ENCODE data around the gene YPEL1. TPM values are rescaled to one million over a fixed set of nuclear protein-coding genes. Genes with fewer than 3 reads are reported as not detected.

The YPEL1 gene
- total and polyA plus RNA-seq, 12 donors = 0.84 to 19.4 (median 3.0) TPM

DNA sequence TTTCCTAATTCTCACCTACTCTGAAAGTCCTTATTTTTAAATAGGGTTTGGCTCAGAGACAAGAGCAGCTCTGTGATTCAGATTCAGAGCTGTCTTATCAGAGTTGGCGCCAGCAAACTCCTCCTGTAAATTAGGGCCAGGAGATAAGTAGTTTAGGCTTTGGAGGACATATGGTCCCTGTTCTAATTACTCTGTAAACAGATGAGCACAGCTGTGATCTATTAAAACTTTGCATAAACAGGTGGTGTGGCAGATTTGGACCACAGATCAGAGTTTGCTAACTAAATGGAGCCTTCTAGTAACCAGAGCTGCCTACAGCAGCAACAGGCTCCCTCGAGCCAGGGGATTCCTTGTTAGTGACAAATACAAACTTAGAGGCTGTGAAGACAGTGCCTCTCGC lies 27.9 kb downstream of the YPEL1 start:
- no peak overlapping the region for H3K4me3 ChIP-seq
- DNase-seq = no peak
- H3K36me3 ChIP-seq (replicated peaks in 1 of 2) = no peaks in the 10 kb centered on the region
- H3K27me3 ChIP-seq = no peaks in the 10 kb centered on the region
- intact Hi-C loops (cut with DNase I) = no loop called here
- TF ChIP-seq POLR2A (IDR thresholded peaks at IDR 0.05) = no peak
- TF ChIP-seq, protein P1, sequence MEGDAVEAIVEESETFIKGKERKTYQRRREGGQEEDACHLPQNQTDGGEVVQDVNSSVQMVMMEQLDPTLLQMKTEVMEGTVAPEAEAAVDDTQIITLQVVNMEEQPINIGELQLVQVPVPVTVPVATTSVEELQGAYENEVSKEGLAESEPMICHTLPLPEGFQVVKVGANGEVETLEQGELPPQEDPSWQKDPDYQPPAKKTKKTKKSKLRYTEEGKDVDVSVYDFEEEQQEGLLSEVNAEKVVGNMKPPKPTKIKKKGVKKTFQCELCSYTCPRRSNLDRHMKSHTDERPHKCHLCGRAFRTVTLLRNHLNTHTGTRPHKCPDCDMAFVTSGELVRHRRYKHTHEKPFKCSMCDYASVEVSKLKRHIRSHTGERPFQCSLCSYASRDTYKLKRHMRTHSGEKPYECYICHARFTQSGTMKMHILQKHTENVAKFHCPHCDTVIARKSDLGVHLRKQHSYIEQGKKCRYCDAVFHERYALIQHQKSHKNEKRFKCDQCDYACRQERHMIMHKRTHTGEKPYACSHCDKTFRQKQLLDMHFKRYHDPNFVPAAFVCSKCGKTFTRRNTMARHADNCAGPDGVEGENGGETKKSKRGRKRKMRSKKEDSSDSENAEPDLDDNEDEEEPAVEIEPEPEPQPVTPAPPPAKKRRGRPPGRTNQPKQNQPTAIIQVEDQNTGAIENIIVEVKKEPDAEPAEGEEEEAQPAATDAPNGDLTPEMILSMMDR (IDR thresholded peaks at IDR 0.05) = no peak
- no peaks in the 10 kb centered on the region for H3K9me3 ChIP-seq (replicated peaks in 1 of 3)
- WGBS, 4 donors = 34 to 50% (median 44%) methylated on average over 3 of the region's 3 CpGs
- no peak overlapping the region for H3K27ac ChIP-seq
- peaks cover 0 to 11% of the 10 kb centered on the region in 2 donors for H3K4me1 ChIP-seq (replicated peaks in 1 of 2)

GRCh38 chr22:21703684-21704316 lies 31.8 kb downstream of the YPEL1 start:
- 90 to 92% (median 92%) methylated on average over 19 to 31 of the region's 31 CpGs for WGBS, 4 donors
- Histone ChIP-seq H3K9me3 (replicated peaks in 1 of 3) (no peaks in the 10 kb centered on the region), H3K36me3 (replicated peaks in 1 of 2) (no peaks in the 10 kb centered on the region), H3K4me1 (replicated peaks in 1 of 2) (peaks cover 0 to 16% of the 10 kb centered on the region in 2 donors), H3K4me3 (no peak overlapping the region), H3K27ac (no peak overlapping the region), H3K27me3 (no peaks in the 10 kb centered on the region)
- intact Hi-C loops (cut with DNase I) = no loop called here
- TF ChIP-seq POLR2A (IDR thresholded peaks at IDR 0.05) = no peak
- TF ChIP-seq, protein P1 (IDR thresholded peaks at IDR 0.05) = no peak
- no peak for DNase-seq

DNA sequence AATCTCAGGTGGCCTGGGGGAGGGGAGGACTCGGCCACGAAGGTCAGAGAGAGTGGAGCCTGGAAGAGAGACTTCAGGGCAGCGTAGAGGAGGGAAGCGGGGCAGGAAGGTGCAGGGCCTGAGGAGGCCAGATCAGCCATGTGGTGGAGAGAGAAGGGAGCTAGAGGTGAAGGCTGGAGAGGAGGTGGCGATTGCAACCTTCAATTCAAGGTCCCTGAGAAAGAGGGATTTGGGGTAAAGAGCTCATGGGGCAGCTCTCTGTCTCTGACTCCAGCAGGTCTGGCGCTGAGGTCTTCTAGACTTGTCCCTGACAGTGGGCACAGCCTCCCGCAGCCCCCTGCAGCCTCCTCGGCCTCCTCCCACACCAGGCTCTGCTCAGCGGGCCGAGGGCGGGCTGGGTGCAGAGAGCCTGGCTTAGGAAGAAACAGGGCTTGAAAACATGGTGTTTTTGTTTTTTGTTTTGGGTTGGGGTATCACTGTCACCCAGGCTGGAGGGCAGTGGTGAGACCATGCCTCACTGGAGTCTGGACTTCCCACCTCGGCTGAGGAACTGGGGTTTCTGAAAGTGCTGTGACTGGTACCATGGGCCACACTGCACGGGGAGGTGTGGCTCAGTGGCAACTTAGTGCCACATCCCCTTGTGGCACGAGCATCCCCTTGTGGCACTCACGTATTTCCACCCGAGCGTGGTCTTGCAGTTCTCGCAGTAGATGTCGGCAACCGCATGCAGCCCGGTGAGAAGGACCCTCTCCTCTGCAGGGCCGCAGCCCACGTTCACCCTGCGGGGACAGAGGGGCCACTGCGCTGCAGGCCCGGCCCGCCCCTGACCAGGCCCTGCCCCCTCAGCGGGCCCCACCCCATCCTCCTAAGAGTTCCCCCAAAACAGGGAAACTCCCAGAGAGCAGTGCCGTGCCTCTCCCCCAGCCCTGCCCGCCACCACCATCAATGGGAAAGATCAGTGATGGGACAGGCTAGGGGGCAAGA lies 32.6 kb downstream of the YPEL1 start:
- no peak overlapping the region for H3K4me3 ChIP-seq
- no peaks in the 10 kb centered on the region for H3K9me3 ChIP-seq (replicated peaks in 1 of 3)
- peaks cover 0 to 14% of the 10 kb centered on the region in 2 donors for H3K4me1 ChIP-seq (replicated peaks in 1 of 2)
- no peaks in the 10 kb centered on the region for H3K36me3 ChIP-seq (replicated peaks in 1 of 2)
- no peak for DNase-seq
- no peaks in the 10 kb centered on the region for H3K27me3 ChIP-seq
- intact Hi-C loops (cut with DNase I) = no loop called here
- no peak for TF ChIP-seq POLR2A (IDR thresholded peaks at IDR 0.05)
- no peak overlapping the region for H3K27ac ChIP-seq
- 77 to 83% (median 80%) methylated on average over 12 to 30 of the region's 30 CpGs for WGBS, 4 donors

GRCh38 chr22:21702094-21702493 lies 33.5 kb downstream of the YPEL1 start:
- no peak overlapping the region for H3K27ac ChIP-seq
- H3K4me3 ChIP-seq = no peak overlapping the region
- WGBS, 4 donors = 87 to 95% (median 93%) methylated on average over 6 of the region's 6 CpGs
- H3K27me3 ChIP-seq = no peaks in the 10 kb centered on the region
- H3K36me3 ChIP-seq (replicated peaks in 1 of 2) = peaks cover 0 to 7% of the 10 kb centered on the region in 2 donors
- DNase-seq = no peak
- peaks cover 0 to 7% of the 10 kb centered on the region in 2 donors for H3K4me1 ChIP-seq (replicated peaks in 1 of 2)
- intact Hi-C loops (cut with DNase I) = no loop called here
- no peak for TF ChIP-seq POLR2A (IDR thresholded peaks at IDR 0.05)
- TF ChIP-seq, protein P1 (IDR thresholded peaks at IDR 0.05) = no peak
- H3K9me3 ChIP-seq (replicated peaks in 1 of 3) = no peaks in the 10 kb centered on the region
